MCF 10A (cell line): ENCODE measurements around the gene TBCK. TPM values are rescaled to one million over a fixed set of nuclear protein-coding genes. Genes with fewer than 3 reads are reported as not detected.

Experiments
- BruUV-seq: library from RNA; stranded (reverse); fragments of 400-500 nt; replicated peaks from 2 replicates; lab custom pipeline; 2021; lab: Mats Ljungman, UMichigan
- CTCF ChIA-PET: fragments of 300-600 bp; sonication (Branson Sonifier 250); formaldehyde crosslinking; extraction: SDS; loops from one replicate; lab custom pipeline; 2021; ENCODE audit warnings: antibody characterized with exemption, inconsistent platforms; lab: Yijun Ruan, JAX
- POLR2A ChIA-PET: fragments of 300-600, 350-650 bp; sonication (Branson Sonifier 250); formaldehyde crosslinking; extraction: SDS; loops from one replicate; lab custom pipeline; 2020; ENCODE audit warnings: antibody characterized with exemption, inconsistent platforms; lab: Yijun Ruan, JAX
- DNase-seq: peaks from one replicate; pipeline ENCODE4 v3.0.0-alpha.2; 2018; ENCODE audit not compliant: unreplicated experiment
- H3K27ac Mint-ChIP-seq: one replicate; pipeline ENCODE4 v1.8.0; 2022; ENCODE audit warnings: mild to moderate bottlenecking, low read depth, mixed read lengths; ENCODE audit not compliant: unreplicated experiment
- H3K27me3 Mint-ChIP-seq: one replicate; pipeline ENCODE4 v1.8.0; 2022; ENCODE audit warnings: mixed read lengths; ENCODE audit not compliant: insufficient read depth, unreplicated experiment
- H3K36me3 Mint-ChIP-seq: one replicate; pipeline ENCODE4 v1.8.0; 2022; ENCODE audit warnings: mild to moderate bottlenecking, moderate library complexity, mixed read lengths; ENCODE audit not compliant: insufficient read depth, unreplicated experiment
- H3K4me1 Mint-ChIP-seq: one replicate; pipeline ENCODE4 v1.8.0; 2022; ENCODE audit warnings: mixed read lengths; ENCODE audit not compliant: insufficient read depth, unreplicated experiment
- H3K4me3 Mint-ChIP-seq: one replicate; pipeline ENCODE4 v1.8.0; 2022; ENCODE audit warnings: mild to moderate bottlenecking, moderate library complexity, mixed read lengths; ENCODE audit not compliant: unreplicated experiment
- H3K9me3 Mint-ChIP-seq: one replicate; pipeline ENCODE4 v1.8.0; 2022; ENCODE audit warnings: mixed read lengths; ENCODE audit not compliant: unreplicated experiment
- CTCF ChIP-seq: fragments of 200-600 bp; IDR thresholded peaks from one replicate; pipeline ENCODE4 v1.8.0; 2022; ENCODE audit warnings: antibody characterized with exemption, mild to moderate bottlenecking; ENCODE audit not compliant: unreplicated experiment
- intact Hi-C: fragments of 100-400 bp; cut with micrococcal nuclease; formaldehyde crosslinking; loops from 2 replicates; pipeline ENCODE4 v1.14.1; 2022
- total RNA-seq: library from RNA; stranded (reverse); gene quantifications from 2 replicates; pipeline ENCODE4 v1.2.3, GENCODE V29; 2022

Gene TBCK
- total RNA-seq, 1 experiment from 2014 or later, result 27.8 TPM

GRCh38 chr4:106022454-106022853 is 293.6 kb downstream of the TBCK start:
- POLR2A ChIA-PET, result no interaction called here
- no peak overlapping the region for H3K27ac Mint-ChIP-seq
- no TSS peak for BruUV-seq
- H3K27me3 Mint-ChIP-seq, result no peaks in the 10 kb centered on the region
- H3K9me3 Mint-ChIP-seq, result no peaks in the 10 kb centered on the region
- no peaks in the 10 kb centered on the region for H3K4me1 Mint-ChIP-seq
- no peak for TF ChIP-seq CTCF
- intact Hi-C loops, result no loop called here
- no peak overlapping the region for H3K4me3 Mint-ChIP-seq
- H3K36me3 Mint-ChIP-seq, result no peaks in the 10 kb centered on the region
- DNase-seq, result no peak
- CTCF ChIA-PET, result interaction anchor here (0.5 to 0.8 kb wide), 2 partner anchors 27 to 231 kb away, joined by 3 to 5 read pairs; no protein-coding TSS in a partner anchor

- H3K36me3 Mint-ChIP-seq, result no peaks in the 10 kb centered on the region
- H3K4me3 Mint-ChIP-seq, result no peak overlapping the region
- no peaks in the 10 kb centered on the region for H3K4me1 Mint-ChIP-seq
- intact Hi-C loops, result no loop called here
- no TSS peak for BruUV-seq
- TF ChIP-seq CTCF, result no peak
- DNase-seq, result no peak
- no peak overlapping the region for H3K27ac Mint-ChIP-seq
- H3K27me3 Mint-ChIP-seq, result no peaks in the 10 kb centered on the region
- ChIA-PET CTCF (interaction anchor here (0.5 kb wide), 1 partner anchor 230 kb away, joined by 3 read pairs; no protein-coding TSS in a partner anchor), POLR2A (interaction anchor here (0.6 kb wide), 1 partner anchor 9 kb away, joined by 3 read pairs; no protein-coding TSS in a partner anchor)
- H3K9me3 Mint-ChIP-seq, result no peaks in the 10 kb centered on the region
Measured at GRCh38 chr4:106021737-106022410, 294.1 kb downstream of the TBCK start.

GRCh38 chr4:106019771-106020170 is 296.2 kb downstream of the TBCK start:
- TF ChIP-seq CTCF, result no peak
- peaks cover 7% of the 10 kb centered on the region for H3K9me3 Mint-ChIP-seq
- no peak overlapping the region for H3K4me3 Mint-ChIP-seq
- DNase-seq, result no peak
- POLR2A ChIA-PET, result no interaction called here
- no peaks in the 10 kb centered on the region for H3K36me3 Mint-ChIP-seq
- H3K27me3 Mint-ChIP-seq, result no peaks in the 10 kb centered on the region
- CTCF ChIA-PET, result interaction anchor here (0.6 kb wide), 2 partner anchors 47 to 1026 kb away, joined by 3 read pairs; no protein-coding TSS in a partner anchor
- no peaks in the 10 kb centered on the region for H3K4me1 Mint-ChIP-seq
- no peak overlapping the region for H3K27ac Mint-ChIP-seq
- BruUV-seq, result no TSS peak
- intact Hi-C loops, result no loop called here

- H3K27me3 Mint-ChIP-seq, result no peaks in the 10 kb centered on the region
- DNase-seq, result no peak
- ChIA-PET CTCF (no interaction called here), POLR2A (interaction anchor here (1.2 kb wide), 1 partner anchor 14 kb away, joined by 3 read pairs; no protein-coding TSS in a partner anchor)
- BruUV-seq, result no TSS peak
- H3K27ac Mint-ChIP-seq, result no peak overlapping the region
- H3K4me1 Mint-ChIP-seq, result no peaks in the 10 kb centered on the region
- peaks cover 12% of the 10 kb centered on the region for H3K9me3 Mint-ChIP-seq
- no peak overlapping the region for H3K4me3 Mint-ChIP-seq
- TF ChIP-seq CTCF, result no peak
- H3K36me3 Mint-ChIP-seq, result no peaks in the 10 kb centered on the region
- intact Hi-C loops, result no loop called here
Measured at GRCh38 chr4:106017975-106018374, 298.0 kb downstream of the TBCK start.
